ENCODE measurements around the gene DUT. TPM values are rescaled to one million over a fixed set of nuclear protein-coding genes. Genes with fewer than 3 reads are reported as not detected.
A peak's percentile ranks its signal among the peaks of the same experiment; 100 is the strongest.

DUT gene
- 76.9 and 85.2 TPM in 2 replicates for total RNA-seq (2014; rRNA removed)
- percentile 65 among the genes with signal in this experiment for Bru-seq, nascent RNA
- BruChase-seq, experiment 1, labeled RNA remaining after a 6-hour chase: percentile 64 among the genes with signal in this experiment
- percentile 62 among the genes with signal in this experiment for BruChase-seq, experiment 2, labeled RNA remaining after a 2-hour chase
- long read RNA-seq, transcript DUT-205 (7 exons, 769 nt): minor isoform, 7 of 56 reads
- long read RNA-seq, transcript DUT-201 (7 exons, 2,147 nt): major isoform, 30 of 56 reads
- long read RNA-seq, transcript DUT-202 (6 exons, 1,935 nt): minor isoform, 14 of 56 reads
- long read RNA-seq, partial matches to known transcripts: 1 of 56 reads
- long read RNA-seq, other reads (novel, unspliced or antisense): 3 of 56 reads

GRCh38 chr15:48330855-48331795 is at the start of gene DUT:
Gene DUT (plus strand): TSS chr15:48331429. CDS start chr15:48331516, 87 bp downstream.
- peaks cover 14% of the 10 kb centered on the region for H3K4me1 ChIP-seq (ENCODE audit: insufficient read depth, low read length)
- peaks cover 33% of the 10 kb centered on the region for H3K79me2 ChIP-seq (ENCODE audit: low read length)
- DNase-seq (peak; percentile 72), ATAC-seq (peak; percentile 93)
- CTCF ChIA-PET: interaction anchor here (0.6 kb wide), 1 partner anchor 645 kb away, joined by 4 read pairs; no protein-coding TSS in a partner anchor
- no TSS peak for BruUV-seq (replicated peaks)
- intact Hi-C loops (cut with micrococcal nuclease): no loop called here
- TF ChIP-seq EZH2phosphoT487 (IDR thresholded peaks at IDR 0.05; ENCODE audit: borderline replicate concordance, low read length) (no peak), EZH2 (IDR thresholded peaks at IDR 0.05; ENCODE audit: low read length, unreplicated experiment) (no peak), CTCF (conservative IDR thresholded peaks at IDR 0.05; ENCODE audit: low read depth, low read length) (no peak)
- no peaks in the 10 kb centered on the region for H3K27me3 ChIP-seq (ENCODE audit: low read length)
- no peaks in the 10 kb centered on the region for H3K9me2 ChIP-seq (replicated peaks; ENCODE audit: low read length)
- peak within 1 kb of the TSS; percentile 96 for H3K27ac ChIP-seq (ENCODE audit: low read length)
- H3F3A ChIP-seq (ENCODE audit: low read length, unreplicated experiment): peaks cover 4% of the 10 kb centered on the region
- peak within 1 kb of the TSS; percentile 100 for H3K9ac ChIP-seq (ENCODE audit: low read length)
- H3K4me3 ChIP-seq (ENCODE audit: low read length): peak within 1 kb of the TSS; percentile 83
- H3K36me3 ChIP-seq (ENCODE audit: low read depth, low read length): peaks cover 7% of the 10 kb centered on the region; the same call in 1 of the 2 replicates
- POLR2A ChIA-PET (ENCODE audit: unreplicated experiment): no interaction called here
- H4K20me1 ChIP-seq (ENCODE audit: low read length): 0 out of 2 replicates have a peak, but pooled peaks cover 8% of the 10 kb centered on the region
- peak within 1 kb of the TSS; percentile 86 for H3K4me2 ChIP-seq (ENCODE audit: low read length)
- peak within 1 kb of the TSS; percentile 75 for H2AFZ ChIP-seq (ENCODE audit: low read length)
- H3K9me3 ChIP-seq (ENCODE audit: low read length): no peaks in the 10 kb centered on the region

- Histone ChIP-seq H3K9ac (ENCODE audit: low read length) (no peak overlapping the region), H3K4me1 (ENCODE audit: insufficient read depth, low read length) (peaks cover 7% of the 10 kb centered on the region), H3K4me2 (ENCODE audit: low read length) (no peak overlapping the region), H3K4me3 (ENCODE audit: low read length) (no peak overlapping the region), H3K27ac (ENCODE audit: low read length) (no peak overlapping the region), H2AFZ (ENCODE audit: low read length) (no peak overlapping the region), H3K79me2 (ENCODE audit: low read length) (no peaks in the 10 kb centered on the region), H3K36me3 (ENCODE audit: low read depth, low read length) (no peaks in the 10 kb centered on the region), H4K20me1 (ENCODE audit: low read length) (no peaks in the 10 kb centered on the region), H3K9me3 (ENCODE audit: low read length) (no peaks in the 10 kb centered on the region), H3K27me3 (ENCODE audit: low read length) (peaks cover 21% of the 10 kb centered on the region), H3K9me2 (replicated peaks; ENCODE audit: low read length) (no peaks in the 10 kb centered on the region), H3F3A (ENCODE audit: low read length, unreplicated experiment) (no peaks in the 10 kb centered on the region)
- intact Hi-C loops (cut with micrococcal nuclease): no loop called here
- ATAC-seq (no peak), DNase-seq (no peak)
- no TSS peak for BruUV-seq (replicated peaks)
- ChIA-PET CTCF (no interaction called here), POLR2A (ENCODE audit: unreplicated experiment) (no interaction called here)
- no peak for TF ChIP-seq CTCF (conservative IDR thresholded peaks at IDR 0.05; ENCODE audit: low read depth, low read length)
- TF ChIP-seq EZH2 (IDR thresholded peaks at IDR 0.05; ENCODE audit: low read length, unreplicated experiment): no peak
- no peak for TF ChIP-seq EZH2phosphoT487 (IDR thresholded peaks at IDR 0.05; ENCODE audit: borderline replicate concordance, low read length)
Observed at GRCh38 chr15:48281674-48282073, 49.6 kb upstream of the DUT start.
